ENCODE measurements around the gene PNLIPRP1.

The PNLIPRP1 gene

DNA sequence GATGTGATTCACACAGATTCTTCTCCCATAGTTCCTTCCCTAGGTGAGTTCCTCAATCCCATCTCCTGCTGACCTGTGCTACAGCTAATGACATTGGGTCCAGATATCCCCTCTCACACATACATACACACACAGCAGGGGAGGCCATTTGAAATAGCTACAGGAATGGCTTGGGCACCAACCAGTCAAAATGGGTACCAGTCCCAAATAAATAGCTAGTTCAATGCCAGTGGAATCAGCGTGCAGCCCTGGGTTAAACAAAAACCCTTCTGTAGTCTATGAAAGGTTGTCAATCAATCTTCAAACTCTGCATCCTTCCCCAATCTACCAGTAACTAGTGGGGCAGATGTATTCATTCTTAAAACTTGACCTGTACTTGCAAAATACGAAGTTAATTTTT is 39.3 kb downstream of the PNLIPRP1 start:
- no peaks in the 10 kb centered on the region for H3K9me3 ChIP-seq (ENCODE audit: insufficient read depth, low read length)
- H3K27me3 ChIP-seq (ENCODE audit: low read length), result no peaks in the 10 kb centered on the region
- H2AFZ ChIP-seq (ENCODE audit: low read depth, low read length, severe bottlenecking), result no peak overlapping the region
- H3K27ac ChIP-seq (ENCODE audit: low read depth, low read length), result no peak overlapping the region
- H3K9ac ChIP-seq (ENCODE audit: low read length), result no peak overlapping the region
- no peak overlapping the region for H3K4me2 ChIP-seq (ENCODE audit: low read depth, low read length, poor library complexity, severe bottlenecking)
- H4K20me1 ChIP-seq (ENCODE audit: low read depth, low read length), result no peaks in the 10 kb centered on the region
- TF ChIP-seq, protein P1, sequence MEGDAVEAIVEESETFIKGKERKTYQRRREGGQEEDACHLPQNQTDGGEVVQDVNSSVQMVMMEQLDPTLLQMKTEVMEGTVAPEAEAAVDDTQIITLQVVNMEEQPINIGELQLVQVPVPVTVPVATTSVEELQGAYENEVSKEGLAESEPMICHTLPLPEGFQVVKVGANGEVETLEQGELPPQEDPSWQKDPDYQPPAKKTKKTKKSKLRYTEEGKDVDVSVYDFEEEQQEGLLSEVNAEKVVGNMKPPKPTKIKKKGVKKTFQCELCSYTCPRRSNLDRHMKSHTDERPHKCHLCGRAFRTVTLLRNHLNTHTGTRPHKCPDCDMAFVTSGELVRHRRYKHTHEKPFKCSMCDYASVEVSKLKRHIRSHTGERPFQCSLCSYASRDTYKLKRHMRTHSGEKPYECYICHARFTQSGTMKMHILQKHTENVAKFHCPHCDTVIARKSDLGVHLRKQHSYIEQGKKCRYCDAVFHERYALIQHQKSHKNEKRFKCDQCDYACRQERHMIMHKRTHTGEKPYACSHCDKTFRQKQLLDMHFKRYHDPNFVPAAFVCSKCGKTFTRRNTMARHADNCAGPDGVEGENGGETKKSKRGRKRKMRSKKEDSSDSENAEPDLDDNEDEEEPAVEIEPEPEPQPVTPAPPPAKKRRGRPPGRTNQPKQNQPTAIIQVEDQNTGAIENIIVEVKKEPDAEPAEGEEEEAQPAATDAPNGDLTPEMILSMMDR (IDR thresholded peaks at IDR 0.05; ENCODE audit: insufficient read depth, low read length, poor library complexity, severe bottlenecking), result no peak
- TF ChIP-seq EZH2phosphoT487 (conservative IDR thresholded peaks at IDR 0.05; ENCODE audit: low read length), result no peak
- H3F3A ChIP-seq (ENCODE audit: insufficient read depth), result no peaks in the 10 kb centered on the region
- H3K4me3 ChIP-seq (ENCODE audit: insufficient read depth, low read length, poor library complexity, severe bottlenecking), result no peak overlapping the region
- H3K9me2 ChIP-seq (replicated peaks; ENCODE audit: insufficient read depth, low read length), result no peaks in the 10 kb centered on the region
- no peaks in the 10 kb centered on the region for H3K36me3 ChIP-seq (ENCODE audit: low read length)
- no peaks in the 10 kb centered on the region for H3K79me2 ChIP-seq (ENCODE audit: insufficient read depth, low read length)

DNA sequence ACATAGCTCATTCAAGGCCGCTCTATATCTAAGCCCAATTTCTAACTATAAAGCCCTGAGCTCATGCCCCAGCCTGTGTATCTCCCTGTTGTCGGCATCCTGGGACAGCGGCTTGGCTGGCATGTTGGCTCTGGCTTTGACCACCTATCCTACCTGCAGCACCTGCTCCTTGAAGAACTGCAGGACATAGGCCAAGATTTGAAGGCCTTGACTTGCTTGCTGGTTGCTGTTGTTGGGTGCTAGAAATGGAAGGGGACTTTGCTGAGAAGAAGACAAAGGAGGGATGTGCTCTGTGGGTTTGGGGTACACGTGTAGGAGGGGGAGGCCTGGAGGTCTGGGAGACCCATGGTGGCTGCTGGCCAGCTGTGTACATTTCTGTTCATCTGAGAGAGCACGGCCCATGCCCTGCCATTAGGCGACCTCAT is 41.1 kb downstream of the PNLIPRP1 start:
- Histone ChIP-seq H3K9me2 (replicated peaks; ENCODE audit: insufficient read depth, low read length) (no peaks in the 10 kb centered on the region), H3K27ac (ENCODE audit: low read depth, low read length) (no peak overlapping the region), H3F3A (ENCODE audit: insufficient read depth) (no peaks in the 10 kb centered on the region), H4K20me1 (ENCODE audit: low read depth, low read length) (no peaks in the 10 kb centered on the region), H2AFZ (ENCODE audit: low read depth, low read length, severe bottlenecking) (no peak overlapping the region), H3K9ac (ENCODE audit: low read length) (no peak overlapping the region), H3K36me3 (ENCODE audit: low read length) (no peaks in the 10 kb centered on the region), H3K9me3 (ENCODE audit: insufficient read depth, low read length) (no peaks in the 10 kb centered on the region), H3K79me2 (ENCODE audit: insufficient read depth, low read length) (no peaks in the 10 kb centered on the region), H3K4me2 (ENCODE audit: low read depth, low read length, poor library complexity, severe bottlenecking) (no peak overlapping the region), H3K27me3 (ENCODE audit: low read length) (no peaks in the 10 kb centered on the region), H3K4me3 (ENCODE audit: insufficient read depth, low read length, poor library complexity, severe bottlenecking) (no peak overlapping the region)
- no peak for TF ChIP-seq EZH2phosphoT487 (conservative IDR thresholded peaks at IDR 0.05; ENCODE audit: low read length)
- TF ChIP-seq, protein P1 (IDR thresholded peaks at IDR 0.05; ENCODE audit: insufficient read depth, low read length, poor library complexity, severe bottlenecking), result no peak

DNA sequence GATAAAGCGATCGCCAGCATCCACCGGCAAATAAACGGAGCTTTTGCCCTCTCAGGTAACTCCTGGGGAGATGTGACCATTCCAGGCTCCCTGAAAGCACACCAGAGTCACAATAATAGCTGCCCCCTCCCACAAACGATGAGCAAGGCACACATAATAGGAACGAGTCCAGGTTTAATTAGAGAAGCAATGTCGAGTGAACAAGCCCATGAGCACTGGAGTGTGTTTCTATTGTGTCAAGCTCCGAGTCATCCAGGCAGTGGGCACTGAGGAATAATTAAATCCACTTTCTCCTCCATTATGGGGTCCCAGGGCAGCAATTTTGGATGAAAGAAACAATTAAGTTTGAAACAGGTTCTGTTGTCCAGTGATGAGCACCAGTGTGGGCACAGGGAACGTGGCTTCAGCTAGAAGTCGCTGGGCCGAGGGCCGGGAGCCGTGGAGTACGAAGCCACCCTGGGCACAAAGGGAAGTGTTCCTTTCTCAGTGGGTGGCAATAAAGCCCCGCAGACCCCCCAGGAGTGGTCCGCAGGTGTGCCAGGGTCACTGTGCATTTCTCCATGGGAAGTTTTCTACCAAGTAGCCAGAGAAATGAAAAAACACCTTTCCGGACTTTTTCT is 41.9 kb downstream of the PNLIPRP1 start:
- no peaks in the 10 kb centered on the region for H4K20me1 ChIP-seq (ENCODE audit: low read depth, low read length)
- no peaks in the 10 kb centered on the region for H3K9me3 ChIP-seq (ENCODE audit: insufficient read depth, low read length)
- no peaks in the 10 kb centered on the region for H3K79me2 ChIP-seq (ENCODE audit: insufficient read depth, low read length)
- no peak overlapping the region for H3K4me2 ChIP-seq (ENCODE audit: low read depth, low read length, poor library complexity, severe bottlenecking)
- no peaks in the 10 kb centered on the region for H3K9me2 ChIP-seq (replicated peaks; ENCODE audit: insufficient read depth, low read length)
- H3F3A ChIP-seq (ENCODE audit: insufficient read depth), result no peaks in the 10 kb centered on the region
- no peak overlapping the region for H3K9ac ChIP-seq (ENCODE audit: low read length)
- H3K36me3 ChIP-seq (ENCODE audit: low read length), result no peaks in the 10 kb centered on the region
- H3K27ac ChIP-seq (ENCODE audit: low read depth, low read length), result no peak overlapping the region
- no peaks in the 10 kb centered on the region for H3K27me3 ChIP-seq (ENCODE audit: low read length)
- TF ChIP-seq EZH2phosphoT487 (conservative IDR thresholded peaks at IDR 0.05; ENCODE audit: low read length), result no peak
- TF ChIP-seq, protein P1 (IDR thresholded peaks at IDR 0.05; ENCODE audit: insufficient read depth, low read length, poor library complexity, severe bottlenecking), result no peak
- H3K4me3 ChIP-seq (ENCODE audit: insufficient read depth, low read length, poor library complexity, severe bottlenecking), result no peak overlapping the region
- no peak overlapping the region for H2AFZ ChIP-seq (ENCODE audit: low read depth, low read length, severe bottlenecking)

Data from SU-DHL-6 (cell line).